ENCODE measurements around the gene MACROD2.

- TF ChIP-seq CTCF (IDR thresholded peaks at IDR 0.05) (no peak), POLR2A (IDR thresholded peaks at IDR 0.05) (no peak)
Measured at GRCh38 chr20:15700147-15700765, 1704.9 kb downstream of the MACROD2 start.

Data from uterus (tissue), 2 donors.